ENCODE data around the gene ITSN2. TPM values are rescaled to one million over a fixed set of nuclear protein-coding genes. Genes with fewer than 3 reads are reported as not detected.

Gene ITSN2
- total and polyA plus RNA-seq, 4 donors: 34.3 to 77.2 (median 54.5) TPM

Small RNAs within 50 kb of the gene (small RNA-seq; reads per million reads assigned to genes)
- gene HMGN2P20 (ENCODE audit: low replicate concordance) (not detected), gene RF00602 (ENCODE audit: low replicate concordance) (not detected)

Other genes starting within 250 kb of the ITSN2 start
- 1 to 10 TPM in 1 of 2 donors, under 1 TPM in 1; 0.49 to 1.9 TPM for gene PFN4, start 237.2 kb downstream of the ITSN2 start, total RNA-seq
- under 1 TPM; 0.66 to 0.98 TPM for gene PFN4, start 237.2 kb downstream of the ITSN2 start, polyA plus RNA-seq
- 10 to 100 TPM; 20.7 to 35.4 TPM for gene FAM228B, start 237.1 kb downstream of the ITSN2 start, total RNA-seq
- 10 to 100 TPM in 1 of 2 donors, 1 to 10 TPM in 1; 5.0 to 23.3 TPM for gene FAM228B, start 237.1 kb downstream of the ITSN2 start, polyA plus RNA-seq
- gene FAM228A, start 185.5 kb downstream of the ITSN2 start, total RNA-seq: 1 to 10 TPM in 1 of 2 donors, under 1 TPM in 1; 0.80 to 3.9 TPM
- gene FAM228A, start 185.5 kb downstream of the ITSN2 start, polyA plus RNA-seq: 1 to 10 TPM in 1 of 2 donors, under 1 TPM in 1; 0.46 to 1.8 TPM
- 100 to 1,000 TPM in 1 of 2 donors, 10 to 100 TPM in 1; 38.8 to 123 TPM for gene NCOA1, start 130.7 kb upstream of the ITSN2 start, total RNA-seq
- gene NCOA1, start 130.7 kb upstream of the ITSN2 start, polyA plus RNA-seq: 10 to 100 TPM in 1 of 2 donors, 1 to 10 TPM in 1; 8.3 to 15.8 TPM